Inflammatory macrophage (primary cell): ENCODE measurements around the gene MTCL1.

Source experiments
- DNase-seq, 2 donors: peaks; one replicate each; pipeline ENCODE4 v3.0.0-alpha.2; 2020 to 2022

MTCL1 gene

DNA sequence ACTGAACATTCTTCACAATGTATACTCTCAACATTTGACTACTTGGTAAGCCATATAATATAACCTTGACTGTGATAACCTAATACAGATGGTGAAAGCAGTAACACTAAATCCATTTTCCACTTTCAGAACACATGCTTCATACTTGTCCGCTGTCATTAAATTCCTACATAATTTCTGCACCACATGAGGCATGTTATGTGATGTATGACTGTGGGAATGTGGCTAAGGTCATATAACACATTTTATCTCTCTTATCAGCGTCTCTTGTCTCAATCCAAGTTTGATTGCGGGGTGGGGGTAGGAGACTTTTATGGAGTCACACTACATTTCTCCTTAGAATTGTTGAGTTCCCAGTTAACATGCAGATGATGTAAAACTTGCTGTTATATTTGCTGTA, 110.9 kb downstream of the MTCL1 start:
- no peak for DNase-seq

DNA sequence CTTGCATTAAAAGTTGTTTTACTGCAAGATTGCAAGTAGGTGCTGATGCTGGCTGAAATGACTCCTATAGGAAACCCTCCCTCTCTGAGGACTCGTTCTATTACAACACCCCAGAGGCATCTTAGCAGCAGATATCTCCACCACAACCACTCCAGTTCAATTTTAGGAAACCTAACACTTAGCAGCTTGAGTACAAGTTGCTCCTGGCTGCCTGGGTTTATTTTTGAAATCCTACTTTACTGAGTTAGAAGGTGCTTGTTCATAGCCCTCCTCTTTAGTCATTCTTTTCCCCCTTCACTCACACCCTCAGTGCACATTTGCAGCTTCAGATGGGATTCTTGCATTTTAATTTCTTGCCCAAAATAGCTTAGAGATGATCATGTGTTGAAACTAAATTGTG, 111.5 kb downstream of the MTCL1 start:
- no peak for DNase-seq

DNA sequence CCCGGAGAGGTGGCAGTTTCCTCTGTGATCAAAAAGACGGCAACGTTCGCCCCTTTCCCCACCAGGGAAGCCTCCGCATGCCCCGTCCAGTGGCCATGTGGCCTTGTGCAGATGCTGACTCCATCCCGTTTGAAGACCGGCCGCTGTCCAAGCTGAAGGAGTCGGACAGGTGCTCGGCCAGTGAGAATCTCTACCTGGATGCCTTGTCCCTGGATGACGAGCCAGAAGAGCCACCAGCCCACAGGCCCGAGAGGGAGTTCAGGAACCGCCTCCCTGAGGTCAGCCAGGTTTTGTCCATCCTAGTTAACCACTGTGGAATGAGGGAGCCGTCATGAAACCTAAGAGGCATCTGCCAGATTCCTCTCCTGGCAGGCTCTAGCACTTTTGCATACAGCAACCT, 113.6 kb downstream of the MTCL1 start:
- no peak for DNase-seq

DNA sequence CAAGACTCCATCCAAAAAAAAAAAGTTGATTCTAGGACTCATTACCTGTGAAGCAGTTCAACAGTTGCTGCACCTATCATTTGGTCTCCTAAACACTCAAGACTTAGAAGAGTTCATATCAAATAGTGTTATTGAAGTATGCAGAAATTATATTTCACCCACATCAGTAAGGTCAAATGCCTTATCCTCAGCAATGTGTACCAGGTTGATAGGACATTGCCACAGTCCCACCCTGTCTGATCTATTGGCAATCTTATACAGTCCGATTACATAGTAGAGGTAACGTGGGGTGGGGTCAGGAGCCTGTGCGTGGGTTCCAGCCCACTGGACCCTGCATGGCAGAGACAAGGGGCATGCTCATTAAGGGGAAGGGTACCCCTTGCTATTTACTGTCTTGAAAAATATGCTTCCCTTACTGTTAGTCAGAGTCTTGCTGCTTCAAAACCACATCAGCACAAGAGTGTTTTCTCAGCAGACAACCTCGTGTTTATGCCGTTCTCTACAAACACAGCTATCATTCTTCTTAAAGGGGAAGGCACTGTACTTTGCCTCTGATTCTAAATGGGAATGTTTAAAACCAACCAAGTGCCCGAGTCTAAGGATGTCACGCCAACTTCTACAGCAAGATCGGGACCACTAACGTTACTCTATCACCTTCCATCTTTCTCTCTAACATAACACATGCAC, 115.2 kb downstream of the MTCL1 start:
- no peak for DNase-seq

DNA sequence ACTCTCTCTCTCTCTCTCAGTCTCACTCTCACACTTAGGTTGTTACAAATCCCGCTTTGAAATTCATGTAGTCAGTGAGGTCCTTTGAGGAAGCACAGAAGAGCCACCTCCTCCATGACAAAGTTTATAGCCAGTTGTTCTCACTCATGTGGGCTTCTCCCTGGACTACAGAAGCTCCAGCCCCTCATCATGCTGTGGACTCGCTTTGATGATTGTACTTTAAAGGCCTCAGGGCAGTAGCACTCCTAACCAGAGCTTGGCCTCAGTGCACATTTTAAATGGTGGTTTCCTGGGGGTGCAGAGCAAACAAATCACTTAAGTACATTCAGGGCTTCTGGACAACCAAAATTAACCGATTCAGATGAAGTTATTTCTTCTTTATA, 115.7 kb downstream of the MTCL1 start:
- DNase-seq: no peak

DNA sequence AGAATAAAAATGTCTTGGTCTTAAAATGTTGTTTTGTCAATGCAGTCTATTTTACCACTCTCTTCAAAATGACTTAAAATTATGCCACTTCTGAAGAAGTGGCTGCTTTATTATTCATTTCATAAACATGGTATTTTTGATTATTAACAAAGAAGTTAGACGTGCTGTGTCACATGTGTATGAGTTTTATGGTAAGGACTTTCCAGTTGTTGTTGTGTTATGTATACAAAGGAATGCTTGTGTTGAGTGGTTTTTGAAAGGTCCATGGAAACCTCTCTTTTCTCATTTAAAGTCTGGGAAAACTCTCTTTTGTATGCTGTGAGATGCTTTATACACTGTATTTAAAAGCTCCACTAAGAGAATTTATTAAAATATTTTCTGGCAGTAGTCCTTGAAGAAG, 116.2 kb downstream of the MTCL1 start:
- no peak for DNase-seq

DNA sequence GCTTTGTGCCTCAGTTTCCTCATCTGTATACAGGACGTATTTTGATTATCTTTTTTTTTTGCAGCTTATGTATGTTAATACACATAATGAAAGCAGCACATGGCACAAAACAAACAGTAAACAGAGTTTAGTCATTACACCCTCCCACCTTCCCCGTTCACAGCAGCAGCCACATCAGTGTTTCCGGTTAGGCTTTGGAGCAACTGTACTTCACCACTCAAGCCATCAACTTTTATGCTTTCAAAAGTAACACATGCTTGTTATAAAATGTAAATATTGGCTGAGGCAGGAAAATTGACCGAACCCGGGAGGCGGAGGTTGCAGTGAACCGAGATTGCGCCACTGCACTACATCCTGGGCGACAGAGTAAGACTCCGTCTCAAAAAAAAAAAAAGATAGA, 117.3 kb downstream of the MTCL1 start:
- DNase-seq: no peak

DNA sequence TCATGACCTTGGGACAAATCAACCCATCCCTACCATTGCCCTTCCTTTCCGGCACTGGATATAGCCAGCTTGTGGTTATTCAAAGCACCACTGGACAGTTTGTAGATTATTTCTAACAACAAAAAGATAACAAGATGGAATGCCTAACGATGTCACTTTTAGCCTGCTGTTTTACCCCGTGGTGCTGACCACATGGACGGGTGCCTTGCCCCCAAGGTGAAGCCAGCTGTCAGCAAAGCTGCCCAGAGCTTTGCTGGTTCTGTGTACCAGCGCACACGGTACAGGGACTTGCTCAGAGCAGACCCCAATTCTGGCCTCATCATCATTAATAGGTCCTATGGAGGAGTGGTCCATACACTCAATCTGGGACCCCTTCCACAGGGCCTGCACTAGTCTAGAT, 118.2 kb downstream of the MTCL1 start:
- no peak for DNase-seq

DNA sequence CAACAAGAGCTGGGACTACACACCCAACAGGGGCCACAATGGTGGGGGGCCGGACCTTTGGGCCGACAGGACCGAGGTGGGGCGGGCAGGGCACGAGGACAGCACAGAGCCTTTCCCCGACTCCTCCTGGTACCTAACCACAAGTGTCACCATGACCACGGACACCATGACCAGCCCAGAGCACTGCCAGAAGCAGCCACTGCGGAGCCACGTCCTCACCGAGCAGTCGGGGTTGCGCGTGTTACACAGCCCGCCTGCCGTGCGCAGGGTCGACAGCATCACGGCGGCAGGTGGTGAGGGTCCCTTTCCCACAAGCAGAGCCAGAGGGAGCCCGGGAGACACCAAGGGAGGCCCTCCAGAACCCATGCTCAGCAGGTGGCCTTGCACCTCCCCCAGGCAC, 119.5 kb downstream of the MTCL1 start:
- no peak for DNase-seq

DNA sequence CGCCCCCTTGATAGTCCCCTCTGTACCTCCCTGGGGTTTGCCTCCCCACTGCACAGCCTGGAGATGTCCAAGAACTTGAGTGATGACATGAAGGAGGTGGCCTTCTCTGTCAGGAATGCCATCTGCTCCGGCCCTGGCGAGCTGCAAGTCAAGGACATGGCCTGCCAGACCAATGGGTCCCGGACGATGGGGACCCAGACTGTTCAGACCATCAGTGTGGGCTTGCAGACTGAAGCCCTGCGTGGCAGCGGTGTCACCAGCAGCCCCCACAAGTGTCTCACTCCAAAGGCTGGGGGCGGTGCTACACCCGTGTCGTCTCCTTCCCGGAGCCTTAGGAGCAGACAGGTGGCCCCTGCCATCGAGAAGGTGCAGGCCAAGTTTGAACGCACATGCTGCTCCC, 119.9 kb downstream of the MTCL1 start:
- DNase-seq: no peak

DNA sequence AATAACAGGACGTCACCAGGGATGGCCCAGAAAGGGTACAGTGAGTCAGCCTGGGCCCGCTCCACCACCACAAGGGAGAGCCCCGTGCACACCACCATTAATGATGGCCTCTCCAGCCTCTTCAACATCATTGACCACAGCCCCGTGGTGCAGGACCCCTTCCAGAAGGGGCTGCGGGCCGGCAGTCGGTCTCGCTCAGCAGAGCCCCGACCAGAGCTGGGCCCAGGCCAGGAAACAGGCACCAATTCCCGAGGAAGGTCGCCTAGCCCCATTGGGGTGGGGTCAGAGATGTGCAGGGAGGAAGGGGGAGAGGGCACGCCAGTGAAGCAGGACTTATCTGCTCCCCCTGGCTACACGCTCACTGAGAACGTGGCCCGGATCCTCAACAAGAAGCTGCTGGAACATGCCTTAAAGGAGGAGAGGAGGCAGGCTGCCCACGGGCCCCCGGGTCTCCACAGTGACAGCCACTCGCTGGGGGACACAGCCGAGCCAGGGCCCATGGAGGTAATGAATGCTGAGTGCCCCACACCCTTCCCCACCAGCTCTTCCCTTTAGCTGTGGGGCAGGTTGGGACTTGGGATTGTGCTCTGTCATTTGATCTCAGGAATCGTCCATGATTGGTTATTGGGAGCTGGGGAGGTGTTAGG, 120.5 kb downstream of the MTCL1 start:
- no peak for DNase-seq

DNA sequence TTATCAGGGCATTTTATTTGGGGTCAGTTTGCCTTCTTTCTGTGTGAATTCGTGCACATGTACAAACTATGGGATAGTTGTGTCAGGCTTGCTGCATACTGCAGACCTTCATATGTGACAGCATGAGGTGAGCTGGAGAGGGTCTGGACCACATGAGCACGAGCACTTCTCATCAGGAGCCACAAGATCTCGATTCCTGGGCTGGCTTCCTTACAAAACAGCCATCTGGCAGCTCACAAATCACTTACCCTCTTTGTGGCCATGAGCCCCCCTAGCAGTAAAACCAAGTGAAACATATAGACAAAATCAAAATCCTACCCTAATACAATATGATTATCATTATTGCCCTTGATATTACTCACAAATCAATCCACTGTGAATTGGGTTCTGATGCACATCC, 121.2 kb downstream of the MTCL1 start:
- no peak for DNase-seq

DNA sequence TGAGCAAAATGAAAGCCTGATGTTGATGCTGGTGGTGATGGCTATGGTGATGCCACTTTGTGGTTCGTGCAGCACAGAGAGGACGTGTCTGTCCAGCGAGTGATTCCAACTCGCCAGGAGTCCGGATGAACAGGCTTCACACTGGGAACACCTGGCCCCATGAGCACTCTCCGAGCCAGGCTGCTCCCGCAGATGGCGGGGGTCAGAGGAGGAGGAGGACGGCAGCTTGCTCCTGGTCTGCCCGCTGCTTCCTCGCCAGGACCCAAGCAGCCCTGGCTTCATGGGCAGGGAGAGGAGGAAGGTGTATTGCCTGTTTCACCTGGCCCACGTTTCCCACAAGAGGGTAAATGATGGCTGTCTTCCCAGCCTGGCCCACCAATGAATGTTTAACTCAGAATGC, 121.6 kb downstream of the MTCL1 start:
- DNase-seq: no peak

DNA sequence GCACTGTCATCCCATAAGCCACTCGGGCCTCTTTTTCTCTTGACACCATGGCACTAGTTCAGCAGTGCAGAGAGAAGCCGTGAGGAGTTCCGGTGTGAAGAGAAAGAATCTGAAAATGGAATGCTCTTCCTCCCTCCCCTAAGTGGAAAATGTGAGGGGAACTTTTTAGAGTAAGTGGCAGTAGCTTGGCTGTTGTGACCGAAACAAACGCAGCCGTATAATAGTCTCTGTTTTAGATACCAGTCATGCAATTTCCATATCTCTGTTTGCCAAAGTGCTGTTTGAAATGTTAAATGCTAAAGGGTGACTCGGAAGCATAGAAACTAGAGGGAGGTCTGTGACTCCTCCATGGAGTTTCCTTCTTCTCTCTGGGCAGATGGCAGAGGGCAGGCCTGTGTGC, 122.9 kb downstream of the MTCL1 start:
- no peak for DNase-seq

DNA sequence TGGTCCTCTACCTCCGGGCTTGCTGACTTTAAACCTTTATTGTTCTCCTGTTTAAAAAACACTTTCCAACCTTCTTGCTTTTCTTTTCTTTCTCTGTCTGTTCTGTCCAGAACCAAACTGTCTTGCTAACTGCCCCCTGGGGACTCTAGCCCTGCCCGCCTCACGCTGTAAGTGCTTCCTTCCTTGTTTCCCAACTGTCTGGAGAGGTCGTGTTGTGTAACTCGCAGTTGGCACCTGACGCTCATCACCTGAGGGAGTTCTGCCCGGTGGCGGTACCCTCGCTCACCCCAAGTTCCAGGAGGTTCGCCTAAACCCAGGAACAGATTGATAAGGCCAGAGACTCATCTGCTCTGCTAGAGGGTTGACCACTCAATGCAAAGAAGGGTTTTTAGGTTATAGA, 123.4 kb downstream of the MTCL1 start:
- no peak for DNase-seq

DNA sequence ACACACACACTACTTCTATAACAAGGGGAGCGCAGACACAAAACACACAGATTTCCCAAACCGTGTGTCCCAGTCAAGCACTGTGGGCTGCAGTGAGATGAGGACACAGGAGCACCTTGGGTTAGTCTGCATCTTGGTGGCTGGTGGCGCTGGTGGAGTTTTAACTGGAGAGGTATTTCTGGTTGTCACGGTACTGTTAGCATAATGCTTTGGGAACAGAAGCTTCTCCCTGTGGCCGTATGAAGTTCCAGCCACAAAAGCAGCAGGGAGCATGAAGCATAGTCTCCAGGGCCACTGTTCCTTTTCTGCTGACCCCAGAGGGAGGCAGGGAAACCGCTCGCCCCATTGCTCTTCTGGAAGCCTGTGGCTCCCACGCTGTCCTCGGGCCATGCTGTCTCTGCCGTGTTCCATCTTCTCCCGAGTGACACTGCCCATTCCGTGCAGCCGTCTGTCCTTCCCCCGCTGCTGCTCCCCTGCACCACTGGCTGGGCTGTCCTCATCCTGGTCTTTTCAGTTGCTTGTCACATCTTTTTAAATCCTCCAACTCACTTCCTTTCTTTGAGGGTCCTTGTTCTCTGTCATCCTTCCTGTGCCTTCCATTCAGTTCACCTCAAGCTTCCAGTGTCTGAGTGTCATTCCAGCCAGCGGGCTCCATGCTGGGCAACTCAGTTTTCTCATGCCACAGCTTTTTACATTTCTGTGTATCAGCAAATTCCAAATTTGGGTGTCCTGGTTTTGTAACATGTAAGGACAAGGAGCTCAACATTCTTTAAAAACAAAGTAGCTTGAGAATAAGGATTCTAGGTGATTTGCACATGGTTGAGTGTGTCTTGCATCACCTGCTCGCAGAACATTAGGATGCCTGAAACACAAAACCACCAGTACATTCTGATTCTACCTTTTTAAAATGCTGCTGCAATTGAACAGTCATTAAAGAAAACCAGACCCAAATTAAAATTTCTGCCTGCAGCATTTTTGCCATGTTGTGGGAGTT, 125.0 kb downstream of the MTCL1 start:
- no peak for DNase-seq

DNA sequence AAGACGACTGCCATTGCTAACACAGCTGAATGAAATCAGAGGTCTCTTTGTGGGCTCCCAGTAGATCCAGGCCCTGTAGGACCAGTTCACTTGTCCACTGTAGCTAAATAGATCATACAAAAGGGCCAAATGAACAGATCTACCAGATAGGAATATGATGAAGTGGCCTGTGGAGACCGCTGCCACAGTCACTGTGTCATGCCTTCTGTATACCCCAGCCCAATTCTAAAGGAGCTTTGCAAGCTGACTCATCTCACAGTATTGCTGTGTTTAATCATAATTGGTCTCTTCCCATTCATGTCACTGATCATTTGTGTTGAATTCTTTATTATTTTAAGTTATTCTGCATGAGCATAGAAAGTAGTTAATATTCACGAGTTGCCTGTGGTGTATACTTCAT, 125.8 kb downstream of the MTCL1 start:
- no peak for DNase-seq

DNA sequence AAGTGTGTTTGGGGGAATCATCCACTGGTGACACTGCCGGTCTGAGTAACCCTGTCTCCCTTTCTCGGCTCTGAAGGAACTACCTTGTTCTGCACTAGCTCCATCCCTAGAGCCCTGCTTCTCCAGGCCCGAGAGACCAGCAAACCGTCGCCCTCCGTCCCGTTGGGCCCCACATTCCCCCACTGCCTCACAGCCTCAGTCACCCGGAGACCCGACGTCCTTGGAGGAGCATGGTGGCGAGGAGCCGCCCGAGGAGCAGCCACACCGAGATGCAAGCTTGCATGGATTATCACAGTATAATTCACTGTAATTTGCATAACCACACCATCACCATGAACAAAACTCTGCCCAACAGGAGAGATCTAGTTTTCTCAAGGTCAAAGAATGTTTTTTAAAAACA, 126.2 kb downstream of the MTCL1 start:
- no peak for DNase-seq

DNA sequence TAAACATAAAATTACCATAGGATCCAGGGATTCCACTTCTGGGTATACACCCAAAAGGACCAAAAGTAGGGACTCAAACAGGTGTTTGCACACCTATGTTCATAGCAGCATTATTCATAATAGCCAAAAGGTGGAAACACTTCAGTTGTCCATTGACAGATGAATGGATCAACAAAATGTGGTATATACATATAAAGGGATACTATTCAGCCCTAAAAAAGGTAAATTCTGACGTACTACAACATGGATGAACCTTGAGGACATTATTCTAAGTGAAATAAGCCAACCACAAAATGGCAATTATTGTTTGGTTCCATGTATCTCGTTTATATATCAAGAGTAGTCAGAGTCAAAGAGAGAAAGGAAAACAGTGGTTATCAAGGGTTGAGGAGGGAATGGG, 128.1 kb downstream of the MTCL1 start:
- no peak for DNase-seq

DNA sequence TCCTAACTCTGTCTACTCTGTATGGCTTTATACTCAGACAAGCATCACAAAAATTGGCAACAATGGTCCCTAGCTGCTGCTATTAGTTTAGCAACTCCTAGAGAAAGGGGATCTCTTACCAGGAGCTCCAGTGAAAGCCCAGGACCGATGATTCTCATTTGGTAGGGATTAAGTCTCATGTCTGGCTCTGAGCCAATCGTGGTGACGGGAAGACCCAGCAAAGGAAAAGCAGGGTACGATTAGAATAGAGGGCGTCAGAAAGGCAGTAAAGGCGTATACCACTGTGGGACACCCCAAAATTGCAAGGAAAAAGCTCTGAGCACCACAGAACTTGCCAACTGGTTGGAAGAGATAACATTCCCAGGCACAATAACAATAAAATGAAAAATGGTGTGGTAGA, 129.5 kb downstream of the MTCL1 start:
- DNase-seq: no peak

DNA sequence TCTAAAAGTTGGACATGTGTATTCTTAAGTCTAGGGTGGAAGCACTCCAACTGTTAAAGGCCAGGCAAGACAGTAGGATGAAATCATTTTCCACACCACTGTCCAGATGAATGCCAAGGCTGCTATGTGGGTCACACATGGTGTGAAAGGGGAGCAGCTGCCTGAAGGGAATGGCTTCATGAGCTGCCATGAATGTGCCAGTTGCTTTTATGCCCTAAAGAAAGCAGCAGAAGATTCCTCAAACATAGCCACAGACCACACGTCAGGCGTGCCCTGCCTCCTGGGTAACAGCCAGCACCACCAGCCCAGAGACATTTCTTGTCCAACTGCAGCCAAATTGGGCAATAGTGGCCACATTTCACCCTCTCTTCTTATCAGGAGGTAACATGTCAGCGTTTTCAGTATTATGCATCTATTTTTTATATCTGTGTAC, 130.2 kb downstream of the MTCL1 start:
- DNase-seq: peak in 1 of 2 donors; percentile 7

DNA sequence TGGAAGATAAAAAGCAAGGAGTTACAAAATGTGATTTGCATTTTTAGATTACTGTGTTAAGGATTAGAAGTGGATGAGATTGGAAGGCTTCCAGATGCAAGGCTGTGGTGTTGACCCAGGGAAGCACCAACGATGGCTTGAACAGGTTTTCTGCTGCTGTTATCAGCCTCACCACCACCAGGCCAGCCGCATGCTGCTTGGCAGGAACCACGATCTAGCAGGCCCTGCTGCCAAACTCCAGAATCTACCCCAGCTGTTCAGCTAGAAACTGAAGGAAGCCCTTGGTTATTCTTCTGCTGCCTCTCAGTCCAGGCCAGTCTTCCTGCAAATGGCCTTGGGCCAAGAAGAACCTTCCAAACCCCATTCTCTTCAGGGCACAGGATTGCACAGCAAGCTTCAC, 133.9 kb downstream of the MTCL1 start:
- no peak for DNase-seq

DNA sequence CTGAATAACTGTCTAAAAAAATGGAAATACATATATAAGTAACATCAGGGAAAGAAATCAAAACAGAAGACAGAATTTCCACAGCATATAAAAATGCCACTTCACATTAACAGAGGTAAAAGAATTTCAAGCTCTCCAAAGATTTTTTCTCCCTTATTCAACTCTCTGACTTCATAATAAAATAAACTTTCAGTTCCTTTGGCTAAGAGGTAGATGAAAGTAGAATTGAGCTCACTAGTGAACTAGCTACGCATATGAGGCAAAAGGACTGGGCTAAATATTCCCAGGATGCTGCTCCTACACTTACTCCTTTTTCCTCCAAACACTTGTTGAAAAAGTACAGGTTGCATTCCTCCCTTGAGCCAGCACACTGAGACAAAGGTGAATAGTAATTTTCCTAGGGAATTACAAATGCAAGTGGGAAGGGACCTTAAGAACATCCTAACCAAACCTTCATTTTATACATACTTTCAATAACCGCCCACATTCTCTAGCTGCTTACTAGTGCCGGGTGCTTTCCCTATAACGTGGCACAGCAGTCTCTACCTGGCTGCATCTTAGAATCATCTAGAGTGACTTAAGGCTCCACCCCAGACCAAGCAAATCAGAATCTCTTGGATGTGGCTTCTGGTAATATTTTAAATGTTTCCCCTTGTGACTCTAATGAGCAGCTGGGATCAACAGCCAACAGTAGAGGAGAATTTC, 136.6 kb downstream of the MTCL1 start:
- DNase-seq: no peak
